ENCODE measurements around the gene PTPRM.

DNA sequence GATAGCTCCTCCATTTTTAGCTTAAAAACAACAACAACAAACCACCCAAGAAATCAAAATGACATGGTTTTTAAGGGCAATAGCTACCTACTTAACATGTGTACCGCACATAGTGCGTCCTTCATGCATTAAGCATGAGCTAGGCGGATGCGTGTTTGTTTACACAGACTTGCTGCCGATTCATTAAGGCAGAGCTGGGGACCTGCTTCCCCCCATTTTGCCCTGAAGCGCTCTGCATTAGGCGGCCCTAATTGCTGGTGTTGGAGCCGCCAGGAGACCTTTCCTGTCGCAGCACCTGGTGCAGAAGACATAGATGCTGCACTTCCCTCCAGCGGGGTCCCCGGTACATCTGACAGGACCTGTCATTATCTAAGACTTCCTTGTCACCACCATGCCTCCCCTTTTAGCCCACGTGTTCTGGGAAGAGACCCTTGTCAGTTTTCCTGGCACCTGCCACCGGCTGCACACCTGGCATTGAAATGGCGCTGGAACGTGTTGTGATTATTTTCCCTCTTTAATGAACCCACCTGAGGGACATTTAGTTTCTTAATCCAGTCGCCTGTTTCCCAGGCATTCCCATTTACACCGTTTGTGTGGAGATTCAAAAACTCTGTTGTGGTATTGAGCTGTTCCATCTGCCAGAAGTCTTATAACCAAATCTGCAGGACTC, 781.1 kb downstream of the PTPRM start:
- TF ChIP-seq, protein P1, sequence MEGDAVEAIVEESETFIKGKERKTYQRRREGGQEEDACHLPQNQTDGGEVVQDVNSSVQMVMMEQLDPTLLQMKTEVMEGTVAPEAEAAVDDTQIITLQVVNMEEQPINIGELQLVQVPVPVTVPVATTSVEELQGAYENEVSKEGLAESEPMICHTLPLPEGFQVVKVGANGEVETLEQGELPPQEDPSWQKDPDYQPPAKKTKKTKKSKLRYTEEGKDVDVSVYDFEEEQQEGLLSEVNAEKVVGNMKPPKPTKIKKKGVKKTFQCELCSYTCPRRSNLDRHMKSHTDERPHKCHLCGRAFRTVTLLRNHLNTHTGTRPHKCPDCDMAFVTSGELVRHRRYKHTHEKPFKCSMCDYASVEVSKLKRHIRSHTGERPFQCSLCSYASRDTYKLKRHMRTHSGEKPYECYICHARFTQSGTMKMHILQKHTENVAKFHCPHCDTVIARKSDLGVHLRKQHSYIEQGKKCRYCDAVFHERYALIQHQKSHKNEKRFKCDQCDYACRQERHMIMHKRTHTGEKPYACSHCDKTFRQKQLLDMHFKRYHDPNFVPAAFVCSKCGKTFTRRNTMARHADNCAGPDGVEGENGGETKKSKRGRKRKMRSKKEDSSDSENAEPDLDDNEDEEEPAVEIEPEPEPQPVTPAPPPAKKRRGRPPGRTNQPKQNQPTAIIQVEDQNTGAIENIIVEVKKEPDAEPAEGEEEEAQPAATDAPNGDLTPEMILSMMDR (IDR thresholded peaks at IDR 0.05), result no peak
- TF ChIP-seq POLR2AphosphoS5 (IDR thresholded peaks at IDR 0.05), result no peak

Measured in esophagus muscularis mucosa (tissue), 3 donors.